BLaER1 (cell line): ENCODE data around the gene PLK1.

ENCODE experiments used
- H3K27ac ChIP-seq: shearing (Covaris generic); formaldehyde crosslinking; 2 replicates; pipeline ENCODE4 v1.8.1; 2022
- H3K27me3 ChIP-seq: shearing (Covaris generic); formaldehyde crosslinking; 2 replicates; pipeline ENCODE4 v1.8.1; 2022
- H3K36me3 ChIP-seq: shearing (Covaris generic); formaldehyde crosslinking; 2 replicates; pipeline ENCODE4 v1.8.1; 2022
- H3K4me1 ChIP-seq: shearing (Covaris generic); formaldehyde crosslinking; 2 replicates; pipeline ENCODE4 v1.8.1; 2022
- H3K4me2 ChIP-seq: shearing (Covaris generic); formaldehyde crosslinking; 2 replicates; pipeline ENCODE4 v1.8.1; 2022
- H3K4me3 ChIP-seq: shearing (Covaris generic); formaldehyde crosslinking; 2 replicates; pipeline ENCODE4 v1.8.1; 2022
- H3K9ac ChIP-seq: shearing (Covaris generic); formaldehyde crosslinking; 2 replicates; pipeline ENCODE4 v1.8.1; 2022
- H3K9me3 ChIP-seq: shearing (Covaris generic); formaldehyde crosslinking; 2 replicates; pipeline ENCODE4 v1.8.1; 2022
- H4K20me1 ChIP-seq: shearing (Covaris generic); formaldehyde crosslinking; 2 replicates; pipeline ENCODE4 v1.8.1; 2022
- Cebpa-rat ChIP-seq: shearing (Covaris generic); IDR thresholded peaks from 2 replicates; pipeline ENCODE4 v1.8.1; 2022

PLK1 gene

DNA sequence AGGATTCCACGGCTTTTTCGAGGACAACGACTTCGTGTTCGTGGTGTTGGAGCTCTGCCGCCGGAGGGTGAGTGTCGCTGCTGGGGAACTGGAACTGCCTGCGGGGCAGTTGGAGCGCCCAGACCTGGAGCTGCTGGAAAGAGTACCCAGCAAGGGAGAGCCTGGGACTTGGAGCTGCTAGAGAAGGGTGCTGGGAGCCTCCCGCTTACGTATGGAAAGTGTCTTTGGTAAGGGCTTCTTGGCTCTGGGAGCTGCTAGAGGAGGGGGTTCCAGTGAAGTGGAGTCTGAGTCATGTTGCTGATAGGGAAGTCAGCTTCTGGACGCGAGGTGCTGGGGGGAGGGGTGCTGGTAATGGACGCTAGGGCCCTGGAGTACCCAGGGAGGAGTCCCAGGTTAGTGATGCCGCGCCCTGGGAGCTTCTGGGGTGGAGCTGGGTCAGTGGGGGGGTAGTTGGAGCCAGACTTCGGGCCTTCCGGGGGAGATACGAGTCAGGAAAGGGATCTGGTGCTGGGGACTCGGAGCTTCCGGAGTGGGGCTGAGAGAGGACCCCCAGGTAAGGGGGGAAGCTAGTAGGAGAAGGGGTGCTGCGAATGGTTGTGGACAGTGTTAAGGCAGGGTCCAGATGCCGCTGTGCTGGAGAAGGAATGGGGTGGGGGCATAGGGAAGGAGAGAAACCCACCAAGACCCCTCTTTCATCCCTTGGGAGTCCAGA is 741 bp downstream of the PLK1 start:
- Histone ChIP-seq H3K4me1 (peaks cover 42% of the 10 kb centered on the region), H3K4me2 (peak overlapping the region; percentile 95), H3K4me3 (peak overlapping the region; percentile 78), H3K27me3 (no peaks in the 10 kb centered on the region), H4K20me1 (peaks cover 50% of the 10 kb centered on the region), H3K27ac (peak overlapping the region; percentile 85), H3K36me3 (peaks cover 58% of the 10 kb centered on the region), H3K9me3 (no peaks in the 10 kb centered on the region), H3K9ac (peak overlapping the region; percentile 89)
- TF ChIP-seq Cebpa-rat: no peak

DNA sequence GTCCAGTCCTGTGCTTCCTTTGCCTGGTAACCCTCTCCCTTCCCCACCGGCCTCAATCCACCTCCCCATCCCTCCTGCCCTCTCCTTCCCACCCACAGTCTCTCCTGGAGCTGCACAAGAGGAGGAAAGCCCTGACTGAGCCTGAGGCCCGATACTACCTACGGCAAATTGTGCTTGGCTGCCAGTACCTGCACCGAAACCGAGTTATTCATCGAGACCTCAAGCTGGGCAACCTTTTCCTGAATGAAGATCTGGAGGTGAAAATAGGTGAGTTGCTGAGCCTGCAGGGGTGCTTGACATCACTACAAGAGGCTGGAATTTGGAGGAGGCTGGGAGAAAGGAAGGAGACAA is 1.3 kb downstream of the PLK1 start:
- peak overlapping the region; percentile 85 for H3K27ac ChIP-seq
- peak overlapping the region; percentile 78 for H3K4me3 ChIP-seq

DNA sequence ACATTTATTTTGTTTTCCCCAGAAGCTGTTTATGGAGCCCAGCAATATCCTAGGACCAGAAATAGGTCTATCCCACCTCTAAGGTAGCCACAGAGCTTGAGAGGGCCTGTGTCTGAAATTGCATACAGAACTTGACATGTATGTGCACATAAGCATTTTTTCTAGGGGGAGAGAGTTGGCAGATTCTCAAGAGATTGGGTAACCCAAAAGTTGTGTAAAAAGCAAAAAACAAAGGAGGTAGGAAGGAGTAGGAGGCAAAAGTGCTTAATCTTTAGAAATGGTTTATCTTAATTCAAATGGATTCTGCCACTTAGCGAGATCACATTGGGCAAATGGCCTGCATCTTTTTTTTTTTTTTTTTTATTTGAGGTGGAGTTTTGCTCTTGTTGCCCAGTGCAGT is 3.5 kb downstream of the PLK1 start:
- H3K4me1 ChIP-seq: peaks cover 42% of the 10 kb centered on the region
- TF ChIP-seq Cebpa-rat: no peak
- peaks cover 70% of the 10 kb centered on the region for H3K36me3 ChIP-seq
- no peaks in the 10 kb centered on the region for H3K27me3 ChIP-seq
- no peak overlapping the region for H3K4me3 ChIP-seq
- peaks cover 73% of the 10 kb centered on the region for H4K20me1 ChIP-seq
- no peak overlapping the region for H3K27ac ChIP-seq
- peak overlapping the region; percentile 95 for H3K4me2 ChIP-seq
- H3K9ac ChIP-seq: no peak overlapping the region
- no peaks in the 10 kb centered on the region for H3K9me3 ChIP-seq

More for the DNA sequence above, 1.3 kb downstream of the PLK1 start:
- TF ChIP-seq Cebpa-rat: no peak
- peak overlapping the region; percentile 95 for H3K4me2 ChIP-seq
- peaks cover 42% of the 10 kb centered on the region for H3K4me1 ChIP-seq
- no peaks in the 10 kb centered on the region for H3K27me3 ChIP-seq
- peak overlapping the region; percentile 89 for H3K9ac ChIP-seq
- peaks cover 52% of the 10 kb centered on the region for H4K20me1 ChIP-seq
- H3K36me3 ChIP-seq: peaks cover 58% of the 10 kb centered on the region
- no peaks in the 10 kb centered on the region for H3K9me3 ChIP-seq

DNA sequence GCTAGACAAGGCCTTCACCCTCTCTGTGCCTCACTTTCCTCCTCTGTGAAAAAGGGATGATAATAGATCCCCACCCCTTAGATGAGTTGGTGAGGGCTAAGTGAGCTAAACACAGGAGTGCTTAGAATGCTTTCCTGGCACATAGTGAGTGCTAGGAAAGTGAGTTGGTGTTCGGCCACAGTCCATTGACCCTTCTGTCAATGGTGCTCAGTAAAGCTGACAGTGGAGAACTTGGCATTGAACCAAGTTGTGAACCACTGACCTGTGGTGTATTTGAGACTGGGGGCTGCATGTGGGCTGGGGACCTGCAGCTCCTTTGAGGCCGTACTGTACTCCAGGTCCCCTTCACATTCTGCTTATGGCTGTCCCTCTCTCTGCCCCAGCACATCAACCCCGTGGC is 4.8 kb downstream of the PLK1 start:
- peaks cover 32% of the 10 kb centered on the region for H3K4me1 ChIP-seq
- TF ChIP-seq Cebpa-rat: no peak
- no peak overlapping the region for H3K4me3 ChIP-seq
- H4K20me1 ChIP-seq: peaks cover 86% of the 10 kb centered on the region
- H3K9me3 ChIP-seq: no peaks in the 10 kb centered on the region
- no peak overlapping the region for H3K4me2 ChIP-seq
- H3K27ac ChIP-seq: no peak overlapping the region
- peaks cover 84% of the 10 kb centered on the region for H3K36me3 ChIP-seq
- H3K9ac ChIP-seq: no peak overlapping the region
- H3K27me3 ChIP-seq: no peaks in the 10 kb centered on the region

DNA sequence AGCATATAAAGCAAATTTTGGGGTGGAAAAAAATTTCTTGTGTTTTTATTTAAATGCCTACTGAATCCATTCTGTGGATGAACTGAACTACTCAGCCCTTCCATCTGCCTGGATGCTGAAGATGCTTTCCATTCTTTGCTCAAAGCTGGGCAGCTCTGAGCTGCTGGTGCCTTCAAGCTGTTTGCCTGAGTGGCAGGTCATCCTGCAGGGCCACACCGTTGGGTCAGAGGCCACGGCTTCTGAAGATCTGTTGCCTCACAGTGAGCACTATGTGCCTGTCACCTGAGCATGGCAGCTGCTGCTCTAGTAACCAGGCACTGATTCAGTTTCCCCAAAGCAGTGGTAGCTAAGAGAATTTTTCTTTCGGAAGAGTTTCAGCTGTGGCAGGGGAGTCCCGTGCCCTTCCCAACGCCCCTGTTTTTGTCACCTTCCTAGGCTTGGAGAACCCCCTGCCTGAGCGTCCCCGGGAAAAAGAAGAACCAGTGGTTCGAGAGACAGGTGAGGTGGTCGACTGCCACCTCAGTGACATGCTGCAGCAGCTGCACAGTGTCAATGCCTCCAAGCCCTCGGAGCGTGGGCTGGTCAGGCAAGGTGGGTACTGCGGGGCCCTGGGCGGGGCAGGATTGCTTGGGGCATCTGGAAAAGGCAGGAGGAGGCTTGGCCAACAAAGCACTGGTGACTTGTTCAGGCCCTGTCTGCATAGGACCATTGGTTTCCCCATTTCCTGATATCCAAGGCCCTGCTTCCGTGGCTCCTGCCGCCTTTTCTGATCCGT is 8.5 kb downstream of the PLK1 start:
- H3K9me3 ChIP-seq: no peaks in the 10 kb centered on the region
- H3K27me3 ChIP-seq: no peaks in the 10 kb centered on the region
- H3K36me3 ChIP-seq: peaks cover 99% of the 10 kb centered on the region
- no peak overlapping the region for H3K4me2 ChIP-seq
- no peak overlapping the region for H3K27ac ChIP-seq
- H3K4me1 ChIP-seq: peaks cover under 1% of the 10 kb centered on the region; the same call in 1 of the 2 replicates
- TF ChIP-seq Cebpa-rat: no peak
- H4K20me1 ChIP-seq: peaks cover 81% of the 10 kb centered on the region
- H3K9ac ChIP-seq: no peak overlapping the region
- no peak overlapping the region for H3K4me3 ChIP-seq

DNA sequence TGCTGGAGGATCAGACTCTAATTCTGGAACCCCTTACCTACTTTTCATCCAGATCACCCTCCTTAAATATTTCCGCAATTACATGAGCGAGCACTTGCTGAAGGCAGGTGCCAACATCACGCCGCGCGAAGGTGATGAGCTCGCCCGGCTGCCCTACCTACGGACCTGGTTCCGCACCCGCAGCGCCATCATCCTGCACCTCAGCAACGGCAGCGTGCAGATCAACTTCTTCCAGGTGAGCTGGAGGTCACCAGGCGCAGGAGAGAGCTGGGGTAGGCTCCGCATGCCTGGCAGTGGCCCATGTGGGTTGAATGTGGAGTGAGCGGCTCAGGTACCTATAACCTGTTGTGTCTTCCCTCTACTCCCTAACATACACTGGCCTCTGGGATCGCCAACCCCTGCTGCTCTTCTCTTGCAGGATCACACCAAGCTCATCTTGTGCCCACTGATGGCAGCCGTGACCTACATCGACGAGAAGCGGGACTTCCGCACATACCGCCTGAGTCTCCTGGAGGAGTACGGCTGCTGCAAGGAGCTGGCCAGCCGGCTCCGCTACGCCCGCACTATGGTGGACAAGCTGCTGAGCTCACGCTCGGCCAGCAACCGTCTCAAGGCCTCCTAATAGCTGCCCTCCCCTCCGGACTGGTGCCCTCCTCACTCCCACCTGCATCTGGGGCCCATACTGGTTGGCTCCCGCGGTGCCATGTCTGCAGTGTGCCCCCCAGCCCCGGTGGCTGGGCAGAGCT is 10.9 kb downstream of the PLK1 start:
- Histone ChIP-seq H3K27me3 (no peaks in the 10 kb centered on the region), H3K9me3 (no peaks in the 10 kb centered on the region), H3K9ac (no peak overlapping the region), H3K4me2 (no peak overlapping the region), H3K27ac (no peak overlapping the region), H3K4me3 (no peak overlapping the region), H4K20me1 (peaks cover 64% of the 10 kb centered on the region), H3K36me3 (peaks cover 80% of the 10 kb centered on the region), H3K4me1 (no peaks in the 10 kb centered on the region)
- no peak for TF ChIP-seq Cebpa-rat

DNA sequence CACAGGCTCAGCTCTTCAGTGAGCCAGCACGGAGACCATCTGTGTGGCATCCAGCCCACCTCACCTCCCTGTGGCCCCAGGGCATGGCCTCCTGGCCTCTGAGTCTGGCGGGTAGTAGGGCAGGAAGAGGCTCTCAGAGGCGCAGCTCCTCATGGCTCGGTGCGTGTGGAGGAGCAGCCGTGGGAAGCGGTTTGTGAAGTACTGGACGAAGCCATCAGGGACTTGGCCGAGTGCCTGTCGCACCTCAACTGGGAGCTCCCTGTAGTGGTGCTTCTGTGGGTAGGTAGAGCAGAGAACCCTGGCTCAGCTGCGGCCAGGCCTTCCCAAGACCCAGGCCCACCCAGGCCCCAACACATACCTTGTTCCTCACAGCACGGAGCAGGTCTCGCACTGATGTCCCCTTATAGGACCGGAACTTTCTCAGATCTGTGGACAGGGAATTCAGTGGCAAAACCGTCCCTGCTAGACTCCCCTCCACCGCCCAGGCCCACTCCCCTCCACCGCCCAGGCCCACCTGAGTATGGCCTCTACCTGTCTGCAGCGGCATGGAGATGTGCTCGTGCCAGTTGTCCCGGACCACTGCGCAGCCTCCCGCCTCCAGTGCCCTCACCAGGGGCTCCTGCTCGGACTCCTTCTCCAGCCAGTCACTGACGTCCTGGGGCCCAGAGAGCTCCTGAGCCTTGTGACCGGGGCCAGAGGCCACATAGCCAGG is 12.2 kb downstream of the PLK1 start:
- Histone ChIP-seq H4K20me1 (peaks cover 55% of the 10 kb centered on the region), H3K4me1 (no peaks in the 10 kb centered on the region), H3K4me3 (no peak overlapping the region), H3K27ac (no peak overlapping the region), H3K27me3 (no peaks in the 10 kb centered on the region), H3K4me2 (no peak overlapping the region), H3K9me3 (no peaks in the 10 kb centered on the region), H3K9ac (no peak overlapping the region), H3K36me3 (peaks cover 67% of the 10 kb centered on the region)
- TF ChIP-seq Cebpa-rat: no peak

DNA sequence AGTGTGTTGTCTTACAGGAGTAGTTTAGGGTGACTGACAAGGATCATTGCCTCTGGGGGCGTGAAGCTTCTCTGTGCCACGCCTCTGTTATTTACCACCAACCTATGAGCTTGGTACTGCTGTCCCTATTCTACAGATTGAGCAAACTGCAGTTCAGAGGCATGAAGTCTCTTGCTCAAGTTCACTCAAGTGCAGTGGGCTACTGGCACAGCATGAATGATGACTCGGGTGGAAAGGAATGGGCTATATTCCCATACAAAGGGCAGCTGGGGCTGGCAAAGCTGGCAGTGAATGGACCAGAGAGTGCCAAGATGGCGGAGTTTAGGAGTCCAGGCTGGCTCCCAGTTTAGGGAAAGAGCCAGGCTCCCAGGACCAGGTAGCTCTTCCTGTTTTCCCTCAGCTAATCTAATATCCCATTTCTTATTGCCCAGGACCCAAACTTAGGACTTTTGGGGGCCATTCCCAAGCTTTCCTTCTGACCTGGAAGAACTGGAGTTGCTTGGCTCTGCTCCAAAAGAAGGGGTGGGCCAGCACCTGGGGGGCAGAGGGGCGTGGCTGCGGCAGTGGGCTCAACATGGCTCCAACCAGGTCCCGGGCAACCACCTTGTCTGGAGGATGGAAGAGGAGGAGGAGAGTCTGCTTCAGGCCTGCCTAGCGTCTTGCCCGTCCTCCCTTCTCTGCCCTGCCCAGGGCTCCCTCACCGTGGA is 12.9 kb downstream of the PLK1 start:
- Histone ChIP-seq H3K36me3 (peaks cover 60% of the 10 kb centered on the region), H4K20me1 (peaks cover 48% of the 10 kb centered on the region)

DNA sequence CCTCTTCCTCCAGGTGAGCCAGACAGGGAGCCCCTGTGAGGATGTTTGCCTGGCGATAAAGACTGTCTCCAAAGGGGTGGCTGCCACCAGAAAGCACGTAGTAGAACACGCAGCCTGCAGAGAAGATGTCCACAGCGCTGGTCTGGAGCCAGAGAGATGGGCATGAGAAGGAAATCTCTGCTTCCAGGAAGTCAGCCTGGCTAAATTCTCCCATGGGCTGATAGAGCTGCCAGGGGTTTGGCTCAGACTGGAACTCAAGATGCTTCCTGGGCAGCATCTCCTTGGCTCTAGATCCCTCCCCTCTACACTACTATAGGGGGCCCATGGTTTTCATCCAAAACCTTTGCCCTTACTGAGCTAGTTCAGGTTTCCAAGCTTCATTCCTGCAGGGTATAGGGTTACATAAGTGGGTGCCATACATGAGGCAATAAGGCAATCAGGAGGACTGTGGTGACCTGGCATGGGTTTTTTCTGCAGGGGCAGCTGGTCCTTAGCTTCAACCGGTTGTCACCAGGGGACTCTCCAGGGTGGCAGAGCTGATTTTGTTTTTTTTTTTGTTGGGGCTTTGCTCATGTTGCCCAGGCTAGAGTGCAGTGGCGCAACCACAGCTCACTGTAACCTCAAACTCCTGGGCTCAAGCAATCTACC is 13.6 kb downstream of the PLK1 start:
- H3K36me3 ChIP-seq: peaks cover 53% of the 10 kb centered on the region
- H3K4me3 ChIP-seq: no peak overlapping the region
- no peaks in the 10 kb centered on the region for H3K9me3 ChIP-seq
- H4K20me1 ChIP-seq: peaks cover 41% of the 10 kb centered on the region
- no peak overlapping the region for H3K9ac ChIP-seq
- no peak for TF ChIP-seq Cebpa-rat
- no peak overlapping the region for H3K27ac ChIP-seq
- no peaks in the 10 kb centered on the region for H3K27me3 ChIP-seq
- H3K4me2 ChIP-seq: no peak overlapping the region
- no peaks in the 10 kb centered on the region for H3K4me1 ChIP-seq

More for the DNA sequence above, 12.9 kb downstream of the PLK1 start:
- no peaks in the 10 kb centered on the region for H3K4me1 ChIP-seq
- H3K9ac ChIP-seq: no peak overlapping the region
- no peak overlapping the region for H3K4me2 ChIP-seq
- no peaks in the 10 kb centered on the region for H3K27me3 ChIP-seq
- H3K4me3 ChIP-seq: no peak overlapping the region
- H3K27ac ChIP-seq: no peak overlapping the region
- TF ChIP-seq Cebpa-rat: no peak
- no peaks in the 10 kb centered on the region for H3K9me3 ChIP-seq
